ENCODE measurements around the gene CLK2. TPM values are rescaled to one million over a fixed set of nuclear protein-coding genes. Genes with fewer than 3 reads are reported as not detected.
A peak's percentile ranks its signal among the peaks of the same experiment; 100 is the strongest.

The CLK2 gene
- total and polyA plus RNA-seq, 2 of the 13 experiments (the other 11 are each of a cell fraction or from before 2014, with no cell fraction given): 20.1 to 73.5 TPM

DNA sequence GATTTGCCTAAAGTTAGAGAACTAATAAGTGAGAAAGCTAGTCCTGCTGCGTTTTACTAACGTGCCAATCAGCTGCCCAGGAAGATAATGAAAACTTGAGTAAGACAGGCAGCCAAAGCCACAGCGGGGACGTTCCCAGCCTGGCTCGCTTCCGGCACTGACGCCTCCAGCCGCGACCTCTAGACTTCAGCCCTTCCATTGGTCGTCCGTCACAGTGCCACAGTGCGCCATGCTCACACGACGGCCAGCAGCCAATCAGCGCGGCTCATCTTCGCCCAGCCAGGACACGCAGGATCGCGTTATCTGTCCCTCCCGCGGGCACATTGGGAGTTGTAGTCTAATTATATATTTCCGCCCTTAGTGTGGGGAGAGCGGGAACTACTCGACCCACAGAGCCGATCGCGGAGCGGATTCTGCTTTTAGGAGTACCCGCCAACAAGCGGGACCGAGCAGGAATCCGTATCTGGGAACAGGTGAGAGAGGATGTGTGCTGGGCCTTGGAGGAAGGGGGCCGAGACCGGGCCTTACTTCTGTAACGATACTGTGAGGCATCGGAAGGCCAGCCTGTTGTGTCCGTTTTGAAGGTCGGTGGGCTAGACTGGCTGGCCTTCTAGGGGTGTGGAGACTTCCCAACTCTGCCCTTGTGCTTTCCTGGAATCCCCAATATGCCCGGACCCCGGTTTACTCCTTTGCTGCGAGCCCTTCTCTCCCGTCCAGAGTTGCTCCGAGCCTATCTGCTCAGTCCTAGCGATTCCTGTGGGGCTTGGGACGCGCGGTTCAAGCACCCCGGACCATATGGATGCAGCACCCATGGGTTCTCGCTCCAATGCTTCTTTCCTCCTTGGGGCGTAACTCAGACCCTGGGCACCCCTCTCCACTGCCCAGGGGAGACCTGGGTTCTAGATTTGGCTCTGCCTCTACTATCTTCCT, 35.5 kb upstream of the CLK2 start, which contains the start of gene FDPS (continued):
- TF ChIP-seq, protein P1, sequence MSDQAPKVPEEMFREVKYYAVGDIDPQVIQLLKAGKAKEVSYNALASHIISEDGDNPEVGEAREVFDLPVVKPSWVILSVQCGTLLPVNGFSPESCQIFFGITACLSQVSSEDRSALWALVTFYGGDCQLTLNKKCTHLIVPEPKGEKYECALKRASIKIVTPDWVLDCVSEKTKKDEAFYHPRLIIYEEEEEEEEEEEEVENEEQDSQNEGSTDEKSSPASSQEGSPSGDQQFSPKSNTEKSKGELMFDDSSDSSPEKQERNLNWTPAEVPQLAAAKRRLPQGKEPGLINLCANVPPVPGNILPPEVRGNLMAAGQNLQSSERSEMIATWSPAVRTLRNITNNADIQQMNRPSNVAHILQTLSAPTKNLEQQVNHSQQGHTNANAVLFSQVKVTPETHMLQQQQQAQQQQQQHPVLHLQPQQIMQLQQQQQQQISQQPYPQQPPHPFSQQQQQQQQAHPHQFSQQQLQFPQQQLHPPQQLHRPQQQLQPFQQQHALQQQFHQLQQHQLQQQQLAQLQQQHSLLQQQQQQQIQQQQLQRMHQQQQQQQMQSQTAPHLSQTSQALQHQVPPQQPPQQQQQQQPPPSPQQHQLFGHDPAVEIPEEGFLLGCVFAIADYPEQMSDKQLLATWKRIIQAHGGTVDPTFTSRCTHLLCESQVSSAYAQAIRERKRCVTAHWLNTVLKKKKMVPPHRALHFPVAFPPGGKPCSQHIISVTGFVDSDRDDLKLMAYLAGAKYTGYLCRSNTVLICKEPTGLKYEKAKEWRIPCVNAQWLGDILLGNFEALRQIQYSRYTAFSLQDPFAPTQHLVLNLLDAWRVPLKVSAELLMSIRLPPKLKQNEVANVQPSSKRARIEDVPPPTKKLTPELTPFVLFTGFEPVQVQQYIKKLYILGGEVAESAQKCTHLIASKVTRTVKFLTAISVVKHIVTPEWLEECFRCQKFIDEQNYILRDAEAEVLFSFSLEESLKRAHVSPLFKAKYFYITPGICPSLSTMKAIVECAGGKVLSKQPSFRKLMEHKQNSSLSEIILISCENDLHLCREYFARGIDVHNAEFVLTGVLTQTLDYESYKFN (CRISPR knock-in tag; conservative IDR thresholded peaks at IDR 0.05): peak; percentile 70; the same call in 1 of the 2 replicates
- TF ChIP-seq ZNF343 (CRISPR knock-in tag; IDR thresholded peaks at IDR 0.05) (0 out of 2 replicates have a peak, but pooled peaks have one; percentile 61), GFI1 (CRISPR knock-in tag; IDR thresholded peaks at IDR 0.05; ENCODE audit: borderline replicate concordance) (0 out of 2 replicates have a peak, but pooled peaks have one; percentile 50), YEATS4 (CRISPR knock-in tag; IDR thresholded peaks at IDR 0.05; ENCODE audit: borderline replicate concordance) (peak; percentile 55; the same call in 1 of the 2 replicates), MZF1 (CRISPR knock-in tag; IDR thresholded peaks at IDR 0.05; ENCODE audit: borderline replicate concordance) (0 out of 2 replicates have a peak, but pooled peaks have one; percentile 33), RBM39 (IDR thresholded peaks at IDR 0.05; ENCODE audit: low read depth, low read length, poor library complexity, severe bottlenecking) (peak; percentile 12), KLF16 (CRISPR knock-in tag; IDR thresholded peaks at IDR 0.05) (peak in 1 of 2 experiments; percentile 34; a peak in 1 of 4 replicates), ZNF230 (CRISPR knock-in tag; IDR thresholded peaks at IDR 0.05) (peak; percentile 61; the same call in 1 of the 2 replicates), ZZZ3 (CRISPR knock-in tag; IDR thresholded peaks at IDR 0.05; ENCODE audit: borderline replicate concordance) (peak; percentile 45), HES4 (CRISPR knock-in tag; IDR thresholded peaks at IDR 0.05; ENCODE audit: borderline replicate concordance) (0 out of 2 replicates have a peak, but pooled peaks have one; percentile 41), FOXC1 (CRISPR knock-in tag; IDR thresholded peaks at IDR 0.05; ENCODE audit: borderline replicate concordance) (peak; percentile 40; the same call in 1 of the 2 replicates), HNRNPL (IDR thresholded peaks at IDR 0.05; ENCODE audit: low read depth, low read length) (no peak), MXD4 (CRISPR knock-in tag; IDR thresholded peaks at IDR 0.05) (peak; percentile 30; the same call in 1 of the 2 replicates), ZNF564 (CRISPR knock-in tag; IDR thresholded peaks at IDR 0.05) (peak; percentile 39; the same call in 1 of the 2 replicates)
- TF ChIP-seq, protein P2, sequence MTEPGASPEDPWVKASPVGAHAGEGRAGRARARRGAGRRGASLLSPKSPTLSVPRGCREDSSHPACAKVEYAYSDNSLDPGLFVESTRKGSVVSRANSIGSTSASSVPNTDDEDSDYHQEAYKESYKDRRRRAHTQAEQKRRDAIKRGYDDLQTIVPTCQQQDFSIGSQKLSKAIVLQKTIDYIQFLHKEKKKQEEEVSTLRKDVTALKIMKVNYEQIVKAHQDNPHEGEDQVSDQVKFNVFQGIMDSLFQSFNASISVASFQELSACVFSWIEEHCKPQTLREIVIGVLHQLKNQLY (CRISPR knock-in tag; IDR thresholded peaks at IDR 0.05): 0 out of 2 replicates have a peak, but pooled peaks have one; percentile 11
- TF ChIP-seq, protein P3, sequence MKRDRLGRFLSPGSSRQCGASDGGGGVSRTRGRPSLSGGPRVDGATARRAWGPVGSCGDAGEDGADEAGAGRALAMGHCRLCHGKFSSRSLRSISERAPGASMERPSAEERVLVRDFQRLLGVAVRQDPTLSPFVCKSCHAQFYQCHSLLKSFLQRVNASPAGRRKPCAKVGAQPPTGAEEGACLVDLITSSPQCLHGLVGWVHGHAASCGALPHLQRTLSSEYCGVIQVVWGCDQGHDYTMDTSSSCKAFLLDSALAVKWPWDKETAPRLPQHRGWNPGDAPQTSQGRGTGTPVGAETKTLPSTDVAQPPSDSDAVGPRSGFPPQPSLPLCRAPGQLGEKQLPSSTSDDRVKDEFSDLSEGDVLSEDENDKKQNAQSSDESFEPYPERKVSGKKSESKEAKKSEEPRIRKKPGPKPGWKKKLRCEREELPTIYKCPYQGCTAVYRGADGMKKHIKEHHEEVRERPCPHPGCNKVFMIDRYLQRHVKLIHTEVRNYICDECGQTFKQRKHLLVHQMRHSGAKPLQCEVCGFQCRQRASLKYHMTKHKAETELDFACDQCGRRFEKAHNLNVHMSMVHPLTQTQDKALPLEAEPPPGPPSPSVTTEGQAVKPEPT (CRISPR knock-in tag; IDR thresholded peaks at IDR 0.05; ENCODE audit: low read depth): peak; percentile 24; the same call in 1 of the 2 replicates
- TF ChIP-seq, protein P4, sequence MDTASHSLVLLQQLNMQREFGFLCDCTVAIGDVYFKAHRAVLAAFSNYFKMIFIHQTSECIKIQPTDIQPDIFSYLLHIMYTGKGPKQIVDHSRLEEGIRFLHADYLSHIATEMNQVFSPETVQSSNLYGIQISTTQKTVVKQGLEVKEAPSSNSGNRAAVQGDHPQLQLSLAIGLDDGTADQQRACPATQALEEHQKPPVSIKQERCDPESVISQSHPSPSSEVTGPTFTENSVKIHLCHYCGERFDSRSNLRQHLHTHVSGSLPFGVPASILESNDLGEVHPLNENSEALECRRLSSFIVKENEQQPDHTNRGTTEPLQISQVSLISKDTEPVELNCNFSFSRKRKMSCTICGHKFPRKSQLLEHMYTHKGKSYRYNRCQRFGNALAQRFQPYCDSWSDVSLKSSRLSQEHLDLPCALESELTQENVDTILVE (CRISPR knock-in tag; IDR thresholded peaks at IDR 0.05): no peak
- TF ChIP-seq, protein P5, sequence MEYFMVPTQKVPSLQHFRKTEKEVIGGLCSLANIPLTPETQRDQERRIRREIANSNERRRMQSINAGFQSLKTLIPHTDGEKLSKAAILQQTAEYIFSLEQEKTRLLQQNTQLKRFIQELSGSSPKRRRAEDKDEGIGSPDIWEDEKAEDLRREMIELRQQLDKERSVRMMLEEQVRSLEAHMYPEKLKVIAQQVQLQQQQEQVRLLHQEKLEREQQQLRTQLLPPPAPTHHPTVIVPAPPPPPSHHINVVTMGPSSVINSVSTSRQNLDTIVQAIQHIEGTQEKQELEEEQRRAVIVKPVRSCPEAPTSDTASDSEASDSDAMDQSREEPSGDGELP (IDR thresholded peaks at IDR 0.05; ENCODE audit: borderline replicate concordance, low read depth): peak; percentile 79; the same call in 1 of the 2 replicates

All from HepG2 (cell line).